HG03196 (cell line): ENCODE data around the gene DTX1.

Source experiments
- ATAC-seq: cut with Tn5 transposase; IDR thresholded peaks from one replicate; pipeline ENCODE4 v1.9.1; 2021; ENCODE audit not compliant: unreplicated experiment

Gene DTX1

GRCh38 chr12:113056631-113057488 lies at the start of gene DTX1:
Gene DTX1 (plus strand): TSS chr12:113056730. CDS start chr12:113058193, 1,463 bp downstream.
- no peak for ATAC-seq

- no peak for ATAC-seq
Observed at GRCh38 chr12:113007166-113007565, 49.4 kb upstream of the DTX1 start.

- no peak for ATAC-seq
Observed at GRCh38 chr12:113010701-113011100, 45.8 kb upstream of the DTX1 start.

- ATAC-seq, result no peak
Observed at GRCh38 chr12:113014565-113014964, 42.0 kb upstream of the DTX1 start.

- no peak for ATAC-seq
Observed at GRCh38 chr12:113016796-113017195, 39.7 kb upstream of the DTX1 start.

GRCh38 chr12:113019025-113019424 lies 37.5 kb upstream of the DTX1 start:
- no peak for ATAC-seq

GRCh38 chr12:113021500-113021899 lies 35.0 kb upstream of the DTX1 start:
- no peak for ATAC-seq

GRCh38 chr12:113022563-113023297 lies 33.8 kb upstream of the DTX1 start:
- ATAC-seq, result no peak

- no peak for ATAC-seq
Observed at GRCh38 chr12:113027726-113028125, 28.8 kb upstream of the DTX1 start.

GRCh38 chr12:113030875-113031525 lies 25.5 kb upstream of the DTX1 start:
- ATAC-seq, result no peak

GRCh38 chr12:113039911-113040445 lies 16.6 kb upstream of the DTX1 start:
- ATAC-seq, result no peak

GRCh38 chr12:113040722-113041171 lies 15.8 kb upstream of the DTX1 start:
- no peak for ATAC-seq

- no peak for ATAC-seq
Observed at GRCh38 chr12:113041560-113041959, 15.0 kb upstream of the DTX1 start.

DNA sequence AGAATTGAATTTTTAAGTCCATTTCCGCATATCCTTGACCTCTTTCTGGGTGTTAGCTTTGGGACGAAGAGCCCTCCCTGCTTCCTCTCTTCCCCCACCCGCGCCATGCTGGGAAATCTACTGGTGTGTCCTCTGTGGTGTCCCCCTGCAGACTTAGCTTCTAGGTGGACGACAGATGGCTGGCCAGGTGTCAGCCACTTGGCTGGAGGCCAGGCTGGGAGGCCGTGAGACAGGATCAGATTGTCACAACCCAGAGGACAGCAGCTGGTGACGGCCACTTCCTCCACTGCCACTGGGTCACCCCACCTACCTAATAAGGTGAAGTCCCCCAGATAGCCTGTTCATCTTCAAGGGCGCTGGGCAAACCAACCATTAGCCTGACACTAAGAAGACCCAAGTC lies 13.3 kb upstream of the DTX1 start:
- ATAC-seq, result no peak

DNA sequence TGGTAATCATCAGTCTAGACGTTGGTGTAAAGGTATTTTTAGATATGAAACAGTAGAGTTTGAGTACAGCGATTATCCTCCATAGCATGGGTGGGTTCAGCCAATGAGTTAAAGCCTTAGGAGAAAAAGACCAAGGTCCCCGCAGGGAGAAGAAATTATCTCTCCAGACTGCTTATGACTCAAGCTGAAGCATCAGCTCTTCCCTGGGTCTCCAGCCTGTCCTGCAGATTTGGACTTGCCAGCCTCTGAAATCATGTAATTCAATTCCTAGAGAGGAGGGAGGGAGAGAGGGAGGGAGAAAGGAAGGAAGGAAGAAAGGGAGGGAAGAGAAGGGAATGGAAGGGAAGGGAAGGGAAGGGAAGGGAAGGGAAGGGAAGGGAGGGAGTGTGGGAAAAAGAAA lies 12.0 kb upstream of the DTX1 start:
- no peak for ATAC-seq

DNA sequence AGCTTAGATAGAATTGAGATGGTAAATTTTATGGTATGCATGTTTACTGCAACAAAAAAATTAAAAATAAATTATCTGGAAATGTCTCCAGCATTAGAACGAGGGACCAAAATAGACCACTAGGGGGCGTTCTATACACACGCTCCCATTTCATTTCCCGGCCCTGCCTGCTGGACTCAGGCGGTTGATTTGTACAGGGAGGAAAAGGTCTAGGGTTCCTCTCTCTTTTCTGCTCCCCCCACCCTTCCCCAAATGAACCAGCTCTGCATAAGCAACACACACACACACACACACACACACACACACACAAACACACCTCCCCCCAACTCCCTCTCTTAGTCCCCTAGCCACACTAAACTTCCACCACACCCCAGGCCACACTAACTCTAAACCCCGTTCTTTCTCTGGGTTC lies 7.8 kb upstream of the DTX1 start:
- no peak for ATAC-seq

- ATAC-seq, result no peak
Observed at GRCh38 chr12:113049976-113050742, 6.4 kb upstream of the DTX1 start.

DNA sequence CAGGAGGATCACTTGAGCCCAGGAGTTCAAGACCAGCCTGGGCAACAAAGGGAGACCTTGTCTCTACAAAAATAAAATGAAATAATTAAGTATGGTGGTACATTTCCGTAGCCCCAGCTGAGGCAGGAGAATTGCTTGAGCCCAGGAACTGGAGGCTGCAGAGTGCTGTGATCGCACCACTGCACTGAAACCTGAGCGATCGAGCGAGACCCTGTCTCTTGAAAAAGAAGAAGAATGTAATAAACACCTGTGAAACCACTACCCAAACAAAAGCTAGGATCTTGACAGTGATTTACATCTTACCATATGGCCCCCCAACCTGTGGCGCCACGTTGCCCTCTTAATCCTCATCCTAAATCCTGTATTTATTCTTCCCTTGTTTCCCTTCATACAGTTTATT lies 5.7 kb upstream of the DTX1 start:
- ATAC-seq, result no peak

- ATAC-seq, result no peak
Observed at GRCh38 chr12:113051759-113052158, 4.8 kb upstream of the DTX1 start.

DNA sequence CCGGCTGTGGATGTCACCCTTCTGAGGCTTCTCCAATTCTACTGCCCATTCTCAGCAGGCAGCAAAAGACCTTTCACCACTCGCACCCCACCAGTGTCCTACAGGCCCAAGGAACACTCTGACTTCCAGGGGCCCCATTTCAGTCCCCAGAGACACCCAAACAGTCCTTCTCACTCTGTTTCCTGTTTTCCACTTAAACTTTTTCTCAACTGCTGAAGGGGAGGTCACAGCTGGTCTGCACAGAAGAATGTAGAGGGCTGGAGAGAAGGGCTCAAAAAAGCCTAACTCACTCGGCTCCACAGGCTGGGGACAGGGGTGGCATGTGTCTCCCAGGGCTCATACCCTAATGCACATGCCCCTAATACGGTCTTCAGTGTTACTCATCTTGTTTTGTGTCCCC lies 4.2 kb upstream of the DTX1 start:
- no peak for ATAC-seq
